ENCODE measurements around the gene TMEM272. TPM values are rescaled to one million over a fixed set of nuclear protein-coding genes. Genes with fewer than 3 reads are reported as not detected.

TMEM272 gene
- total and polyA plus RNA-seq, 2 of the 13 experiments (the other 11 are each of a cell fraction or from before 2014, with no cell fraction given) = 0.37 to 0.62 TPM

DNA sequence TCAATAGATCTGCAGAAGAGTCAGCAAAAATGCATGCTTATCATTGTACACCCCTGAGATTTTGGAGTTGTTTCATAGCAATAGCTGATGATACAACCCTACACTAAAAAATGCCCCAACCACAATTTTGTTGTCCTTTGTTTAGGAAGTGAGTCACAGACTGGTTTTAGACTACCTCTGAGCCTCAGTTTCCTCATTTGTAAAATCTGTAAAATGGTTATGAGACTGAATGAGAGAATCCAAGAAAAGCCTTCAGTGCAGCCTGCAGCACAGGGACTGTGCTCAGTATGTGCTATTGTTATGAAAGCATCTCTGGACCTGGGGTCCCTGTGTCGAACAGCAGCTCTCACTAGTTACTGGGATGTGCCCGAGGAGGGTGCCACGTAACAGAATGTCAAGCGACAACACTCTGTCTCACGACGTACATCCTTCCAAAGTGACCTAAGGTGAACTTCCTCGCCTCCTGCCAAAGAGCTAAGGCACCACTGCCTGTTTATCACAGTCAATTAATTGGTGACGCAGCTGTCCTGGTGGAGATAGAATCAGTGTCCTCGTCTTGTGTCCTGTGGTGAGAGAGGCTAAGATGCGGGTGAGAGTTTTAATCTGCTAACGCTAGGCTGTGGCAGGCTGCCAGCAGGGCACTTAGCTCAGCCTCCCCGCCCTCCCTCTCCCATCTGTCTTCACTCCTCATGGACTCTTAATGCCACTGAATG is 59.1 kb downstream of the TMEM272 start (continued):
- TF ChIP-seq, protein P1, sequence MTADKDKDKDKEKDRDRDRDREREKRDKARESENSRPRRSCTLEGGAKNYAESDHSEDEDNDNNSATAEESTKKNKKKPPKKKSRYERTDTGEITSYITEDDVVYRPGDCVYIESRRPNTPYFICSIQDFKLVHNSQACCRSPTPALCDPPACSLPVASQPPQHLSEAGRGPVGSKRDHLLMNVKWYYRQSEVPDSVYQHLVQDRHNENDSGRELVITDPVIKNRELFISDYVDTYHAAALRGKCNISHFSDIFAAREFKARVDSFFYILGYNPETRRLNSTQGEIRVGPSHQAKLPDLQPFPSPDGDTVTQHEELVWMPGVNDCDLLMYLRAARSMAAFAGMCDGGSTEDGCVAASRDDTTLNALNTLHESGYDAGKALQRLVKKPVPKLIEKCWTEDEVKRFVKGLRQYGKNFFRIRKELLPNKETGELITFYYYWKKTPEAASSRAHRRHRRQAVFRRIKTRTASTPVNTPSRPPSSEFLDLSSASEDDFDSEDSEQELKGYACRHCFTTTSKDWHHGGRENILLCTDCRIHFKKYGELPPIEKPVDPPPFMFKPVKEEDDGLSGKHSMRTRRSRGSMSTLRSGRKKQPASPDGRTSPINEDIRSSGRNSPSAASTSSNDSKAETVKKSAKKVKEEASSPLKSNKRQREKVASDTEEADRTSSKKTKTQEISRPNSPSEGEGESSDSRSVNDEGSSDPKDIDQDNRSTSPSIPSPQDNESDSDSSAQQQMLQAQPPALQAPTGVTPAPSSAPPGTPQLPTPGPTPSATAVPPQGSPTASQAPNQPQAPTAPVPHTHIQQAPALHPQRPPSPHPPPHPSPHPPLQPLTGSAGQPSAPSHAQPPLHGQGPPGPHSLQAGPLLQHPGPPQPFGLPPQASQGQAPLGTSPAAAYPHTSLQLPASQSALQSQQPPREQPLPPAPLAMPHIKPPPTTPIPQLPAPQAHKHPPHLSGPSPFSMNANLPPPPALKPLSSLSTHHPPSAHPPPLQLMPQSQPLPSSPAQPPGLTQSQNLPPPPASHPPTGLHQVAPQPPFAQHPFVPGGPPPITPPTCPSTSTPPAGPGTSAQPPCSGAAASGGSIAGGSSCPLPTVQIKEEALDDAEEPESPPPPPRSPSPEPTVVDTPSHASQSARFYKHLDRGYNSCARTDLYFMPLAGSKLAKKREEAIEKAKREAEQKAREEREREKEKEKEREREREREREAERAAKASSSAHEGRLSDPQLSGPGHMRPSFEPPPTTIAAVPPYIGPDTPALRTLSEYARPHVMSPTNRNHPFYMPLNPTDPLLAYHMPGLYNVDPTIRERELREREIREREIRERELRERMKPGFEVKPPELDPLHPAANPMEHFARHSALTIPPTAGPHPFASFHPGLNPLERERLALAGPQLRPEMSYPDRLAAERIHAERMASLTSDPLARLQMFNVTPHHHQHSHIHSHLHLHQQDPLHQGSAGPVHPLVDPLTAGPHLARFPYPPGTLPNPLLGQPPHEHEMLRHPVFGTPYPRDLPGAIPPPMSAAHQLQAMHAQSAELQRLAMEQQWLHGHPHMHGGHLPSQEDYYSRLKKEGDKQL (CRISPR knock-in tag; IDR thresholded peaks at IDR 0.05; ENCODE audit: low read depth) = no peak
- TF ChIP-seq, protein P2, sequence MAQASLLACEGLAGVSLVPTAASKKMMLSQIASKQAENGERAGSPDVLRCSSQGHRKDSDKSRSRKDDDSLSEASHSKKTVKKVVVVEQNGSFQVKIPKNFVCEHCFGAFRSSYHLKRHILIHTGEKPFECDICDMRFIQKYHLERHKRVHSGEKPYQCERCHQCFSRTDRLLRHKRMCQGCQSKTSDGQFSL (CRISPR knock-in tag; IDR thresholded peaks at IDR 0.05) = no peak

DNA sequence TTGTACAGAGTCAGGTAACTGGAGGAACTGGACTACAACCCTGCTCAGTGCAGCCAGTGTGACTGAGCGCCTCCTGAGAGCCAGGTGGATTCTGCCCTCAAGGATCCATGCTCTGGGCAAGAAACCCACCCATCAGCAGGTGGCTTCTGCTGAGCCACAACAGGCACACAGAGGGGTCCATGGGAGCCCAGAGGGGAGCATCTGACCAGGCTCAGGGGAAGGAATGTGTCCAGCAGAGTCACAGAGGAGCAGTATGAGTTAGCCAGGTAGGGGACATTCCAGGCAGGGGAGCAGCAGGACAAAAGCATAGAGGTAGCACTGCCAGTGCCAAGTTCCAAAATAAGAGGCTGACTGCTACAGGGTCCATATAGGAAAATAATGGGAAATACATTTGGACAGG is 60.9 kb downstream of the TMEM272 start:
- WGBS (ENCODE audit: low lambda C conversion rate) = 100% methylated on average over 1 of the region's 1 CpG
- ATAC-seq = no peak
- in situ Hi-C loops (cut with HindIII; ENCODE audit: extremely low pct_ligation_motif_present, low pct_unique_long_range_greater_than_20kb) (no loop called here), intact Hi-C loops (cut with micrococcal nuclease; ENCODE audit: unreplicated experiment) (loop anchor here (5.0 kb wide), 1 partner anchor 347 kb away; no protein-coding TSS in a partner anchor)
- no peak overlapping the region for H3K4me2 ChIP-seq (ENCODE audit: low read depth, low read length)
- peaks cover 19% of the 10 kb centered on the region for H3K4me1 ChIP-seq (ENCODE audit: insufficient read depth, low read length)
- POLR2A ChIA-PET = no interaction called here
- H3K4me3 ChIP-seq (replicated peaks in 1 of 3; ENCODE audit: insufficient read depth in 1 of 3, low read depth in 2 of 3, low read length in 3 of 3) = no peak overlapping the region
- no peak for FAIRE-seq
- H4K20me1 ChIP-seq (ENCODE audit: insufficient read depth, low read length) = no peaks in the 10 kb centered on the region
- BruUV-seq (replicated peaks) = no TSS peak
- H2AFZ ChIP-seq (ENCODE audit: low read length) = no peak overlapping the region
- no peak overlapping the region for H3K9ac ChIP-seq (ENCODE audit: insufficient read depth, low read depth, low read length)
- H3K9me3 ChIP-seq (ENCODE audit: low read length) = no peaks in the 10 kb centered on the region
- H3K27ac ChIP-seq (ENCODE audit: extremely low read length, insufficient read depth, low read length) = no peak overlapping the region
- H3K27me3 ChIP-seq (ENCODE audit: control insufficient read depth in 1 of 2, insufficient read depth in 2 of 2, low read length in 2 of 2) = no peaks in the 10 kb centered on the region
- no peak for DNase-seq (ENCODE audit: low spot score)
- CTCF ChIA-PET (ENCODE audit: low intra/inter-chr PET ratio, low total read pairs) = no interaction called here
- no peaks in the 10 kb centered on the region for H3K79me2 ChIP-seq (ENCODE audit: insufficient read depth, low read length)
- no peaks in the 10 kb centered on the region for H3K36me3 ChIP-seq (replicated peaks in 1 of 2; ENCODE audit: control insufficient read depth in 1 of 2, insufficient read depth in 2 of 2, low read length in 2 of 2)
- no peak for TF ChIP-seq ZNF446 (CRISPR knock-in tag; IDR thresholded peaks at IDR 0.05)
- TF ChIP-seq TARDBP (CRISPR knock-in tag; IDR thresholded peaks at IDR 0.05) = no peak
- TF ChIP-seq ETV5 (CRISPR knock-in tag; IDR thresholded peaks at IDR 0.05; ENCODE audit: borderline replicate concordance) = no peak
- TF ChIP-seq ZNF543 (CRISPR knock-in tag; IDR thresholded peaks at IDR 0.05) = no peak
- TF ChIP-seq ZNF460 (CRISPR knock-in tag; IDR thresholded peaks at IDR 0.05; ENCODE audit: borderline replicate concordance) = no peak
- TF ChIP-seq, protein P3, sequence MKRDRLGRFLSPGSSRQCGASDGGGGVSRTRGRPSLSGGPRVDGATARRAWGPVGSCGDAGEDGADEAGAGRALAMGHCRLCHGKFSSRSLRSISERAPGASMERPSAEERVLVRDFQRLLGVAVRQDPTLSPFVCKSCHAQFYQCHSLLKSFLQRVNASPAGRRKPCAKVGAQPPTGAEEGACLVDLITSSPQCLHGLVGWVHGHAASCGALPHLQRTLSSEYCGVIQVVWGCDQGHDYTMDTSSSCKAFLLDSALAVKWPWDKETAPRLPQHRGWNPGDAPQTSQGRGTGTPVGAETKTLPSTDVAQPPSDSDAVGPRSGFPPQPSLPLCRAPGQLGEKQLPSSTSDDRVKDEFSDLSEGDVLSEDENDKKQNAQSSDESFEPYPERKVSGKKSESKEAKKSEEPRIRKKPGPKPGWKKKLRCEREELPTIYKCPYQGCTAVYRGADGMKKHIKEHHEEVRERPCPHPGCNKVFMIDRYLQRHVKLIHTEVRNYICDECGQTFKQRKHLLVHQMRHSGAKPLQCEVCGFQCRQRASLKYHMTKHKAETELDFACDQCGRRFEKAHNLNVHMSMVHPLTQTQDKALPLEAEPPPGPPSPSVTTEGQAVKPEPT (CRISPR knock-in tag; IDR thresholded peaks at IDR 0.05; ENCODE audit: low read depth) = no peak
- TF ChIP-seq ZNF329 (CRISPR knock-in tag; IDR thresholded peaks at IDR 0.05; ENCODE audit: low read depth) = no peak
- TF ChIP-seq MTF1 (CRISPR knock-in tag; IDR thresholded peaks at IDR 0.05) = no peak
- TF ChIP-seq, protein P4, sequence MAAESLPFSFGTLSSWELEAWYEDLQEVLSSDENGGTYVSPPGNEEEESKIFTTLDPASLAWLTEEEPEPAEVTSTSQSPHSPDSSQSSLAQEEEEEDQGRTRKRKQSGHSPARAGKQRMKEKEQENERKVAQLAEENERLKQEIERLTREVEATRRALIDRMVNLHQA (CRISPR knock-in tag; IDR thresholded peaks at IDR 0.05) = no peak
- no peak for TF ChIP-seq ZFY (CRISPR knock-in tag; IDR thresholded peaks at IDR 0.05)
- no peak for TF ChIP-seq RFX3 (CRISPR knock-in tag; IDR thresholded peaks at IDR 0.05)

All from HepG2 (cell line).